K562 (cell line): Measurements from ENCODE around the gene USP27X. TPM values are rescaled to one million over a fixed set of nuclear protein-coding genes. Genes with fewer than 3 reads are reported as not detected.
A peak's percentile ranks its signal among the peaks of the same experiment; 100 is the strongest.

Experiments
- E2F6 ChIP-seq, 2 experiments: IDR thresholded peaks; 2 replicates each; pipeline ENCODE4 v1.6.1; 2011; ENCODE audit warnings: borderline replicate concordance in 1 of 2, control low read depth in 1 of 2, low read depth in 1 of 2, low read length in 1 of 2, mild to moderate bottlenecking in 1 of 2, mixed read lengths in 1 of 2, moderate library complexity in 1 of 2; ENCODE audit not compliant: insufficient read depth in 1 of 2, insufficient read length in 1 of 2, poor library complexity in 1 of 2, severe bottlenecking in 1 of 2; ENCODE audit errors: extremely low read depth in 1 of 2
- L3MBTL2 ChIP-seq: fragments of 450-650 bp; IDR thresholded peaks from 2 replicates; pipeline ENCODE4 v1.6.1; 2016; ENCODE audit warnings: mild to moderate bottlenecking, moderate library complexity
- NR0B1 ChIP-seq: fragments of 450-650 bp; IDR thresholded peaks from one replicate; pipeline ENCODE4 v1.6.1; 2018; ENCODE audit warnings: mild to moderate bottlenecking, moderate library complexity; ENCODE audit not compliant: partially characterized antibody
- USF2 ChIP-seq: sonication (generic); formaldehyde crosslinking; IDR thresholded peaks from 2 replicates; pipeline ENCODE4 v1.5.0; 2020; ENCODE audit warnings: missing genetic modification reagents
- YY1 ChIP-seq, 3 experiments: IDR thresholded peaks; 2 replicates each; pipeline ENCODE4 v1.6.1; 2011; ENCODE audit warnings: low read length in 2 of 3, mild to moderate bottlenecking in 2 of 3, moderate library complexity in 2 of 3, borderline replicate concordance in 1 of 3, control low read depth in 1 of 3, low read depth in 1 of 3; ENCODE audit not compliant: insufficient read depth in 3 of 3, insufficient replicate concordance in 2 of 3, control insufficient read depth in 1 of 3, insufficient read length in 1 of 3; ENCODE audit errors: extremely low read depth in 1 of 3
- ZBTB49 ChIP-seq: sonication (generic); formaldehyde crosslinking; IDR thresholded peaks from 2 replicates; pipeline ENCODE4 v1.8.0; 2022; ENCODE audit warnings: missing genetic modification reagents, mild to moderate bottlenecking, borderline replicate concordance
- ZBTB8A ChIP-seq: fragments of 450-650 bp; IDR thresholded peaks from 2 replicates; pipeline ENCODE4 v1.6.1; 2018; ENCODE audit warnings: mild to moderate bottlenecking, moderate library complexity; ENCODE audit not compliant: partially characterized antibody
- ZNF407 ChIP-seq: fragments of 450-650 bp; IDR thresholded peaks from 2 replicates; pipeline ENCODE4 v1.6.1; 2016; ENCODE audit warnings: low read depth
- ZNF431 ChIP-seq: sonication (generic); formaldehyde crosslinking; IDR thresholded peaks from 2 replicates; pipeline ENCODE4 v1.8.0; 2022; ENCODE audit warnings: mild to moderate bottlenecking, missing genetic modification reagents
- polyA plus RNA-seq, 8 experiments: library from polyadenylated mRNA; depleted of rRNA in 4 of 8; stranded (reverse) in 5 of 8; unstranded in 3 of 8; fragments of >200 nt; fragmentation: Nextera tagmentation in 2 of 8; fragmentation: Illumina TruSeq in 1 of 8; extraction: Ambion mirVana in 2 of 8; extraction: Trizol in 1 of 8; gene quantifications; 2 replicates each; pipeline versions ENCODE4 v1.2.1 to v1.2.3, GENCODE V29; 2011 to 2014; ENCODE audit warnings: inconsistent platforms in 1 of 8, missing spikeins in 1 of 8
- total RNA-seq, 7 experiments: library from RNA; depleted of rRNA in 6 of 7; stranded (reverse); fragments of >200 nt in 6 of 7; fragmentation: Illumina TruSeq in 2 of 7; extraction: Trizol in 2 of 7; gene quantifications; 2 replicates each; pipeline versions ENCODE4 v1.2.1 to v1.2.3, GENCODE V29; 2011 to 2021; ENCODE audit warnings: low replicate concordance in 1 of 7

The USP27X gene
- total and polyA plus RNA-seq, 9 of the 15 experiments (the other 6 are each of a cell fraction or from before 2014, with no cell fraction given) = 0.15 to 4.7 (median 1.6) TPM

GRCh38 chrX:49922291-49923241, 43.3 kb downstream of the USP27X start, which contains the start of gene CLCN5 (continued):
- TF ChIP-seq E2F6 (IDR thresholded peaks at IDR 0.05; ENCODE audit: borderline replicate concordance in 1 of 2, extremely low read depth in 1 of 2, insufficient read depth in 1 of 2, insufficient read length in 1 of 2, low read depth in 1 of 2, low read length in 1 of 2, poor library complexity in 1 of 2, severe bottlenecking in 1 of 2) (peak in 1 of 2 experiments; percentile 66), ZBTB8A (no peak), YY1 (IDR thresholded peaks at IDR 0.05; ENCODE audit: borderline replicate concordance in 1 of 3, control insufficient read depth in 1 of 3, extremely low read depth in 1 of 3, insufficient read depth in 3 of 3, insufficient read length in 1 of 3, insufficient replicate concordance in 2 of 3, low read depth in 1 of 3, low read length in 2 of 3) (peak in 2 of 3 experiments; percentile 43 to 64), L3MBTL2 (peak; percentile 71), ZNF431 (CRISPR knock-in tag) (no peak), ZNF407 (no peak), USF2 (CRISPR knock-in tag) (peak; percentile 71), NR0B1 (no peak), ZBTB49 (CRISPR knock-in tag) (no peak)
